NK-92 treated with Interleukin-12 subunit alpha and Interleukin-12 subunit beta, amount 100 ng/mL, for 24 hours (cell line): ENCODE measurements around the gene PIEZO2.

Experiments used
- DNase-seq: peaks from one replicate; lab custom pipeline; 2025; lab: John Stamatoyannopoulos, UW

Gene PIEZO2

GRCh38 chr18:10739152-10739551, 410.2 kb downstream of the PIEZO2 start:
- no peak for DNase-seq

- DNase-seq = no peak
These were observed 412.4 kb downstream of the PIEZO2 start for GRCh38 chr18:10736984-10737383.

DNA sequence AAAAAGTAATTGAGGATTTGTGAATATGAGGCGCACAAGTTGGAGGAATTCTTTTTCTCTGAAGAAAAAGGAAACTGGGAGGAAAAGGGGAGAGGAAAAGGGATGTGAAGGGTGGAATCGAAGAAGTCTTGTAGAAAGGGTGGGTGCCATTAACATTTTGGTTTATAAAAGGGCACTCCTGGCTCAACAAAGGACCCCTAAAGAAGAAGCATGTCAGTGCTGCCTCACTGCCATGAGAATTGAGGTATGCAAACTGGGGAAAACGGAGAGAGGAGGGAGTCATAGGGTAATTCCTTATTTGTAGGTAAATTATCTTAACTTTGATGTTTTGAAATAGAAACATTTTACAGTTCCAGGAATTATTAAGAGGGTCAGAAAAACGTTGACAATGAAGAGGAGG, 416.4 kb downstream of the PIEZO2 start:
- DNase-seq = no peak

DNA sequence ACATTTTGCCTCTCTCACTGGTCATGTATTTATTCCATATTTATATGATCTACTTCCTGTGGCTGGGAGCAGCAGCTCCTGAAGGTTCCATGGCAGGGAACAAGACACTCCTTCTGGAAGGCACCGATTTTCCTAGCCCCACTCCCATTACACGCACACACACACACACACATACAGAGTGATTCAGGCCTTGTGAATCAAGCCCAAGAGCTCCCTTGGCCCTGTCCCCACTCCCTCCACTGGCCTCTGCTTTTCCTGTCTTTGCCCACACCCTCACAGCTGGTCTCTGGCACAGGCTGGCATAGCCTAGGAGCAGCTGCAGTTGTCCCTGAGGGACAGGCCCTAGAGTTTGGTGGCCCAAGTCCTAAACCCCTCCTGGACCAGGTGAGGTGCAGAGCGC, 421.9 kb downstream of the PIEZO2 start:
- no peak for DNase-seq

- DNase-seq = no peak
These were observed 422.9 kb downstream of the PIEZO2 start for GRCh38 chr18:10726198-10727068.

DNA sequence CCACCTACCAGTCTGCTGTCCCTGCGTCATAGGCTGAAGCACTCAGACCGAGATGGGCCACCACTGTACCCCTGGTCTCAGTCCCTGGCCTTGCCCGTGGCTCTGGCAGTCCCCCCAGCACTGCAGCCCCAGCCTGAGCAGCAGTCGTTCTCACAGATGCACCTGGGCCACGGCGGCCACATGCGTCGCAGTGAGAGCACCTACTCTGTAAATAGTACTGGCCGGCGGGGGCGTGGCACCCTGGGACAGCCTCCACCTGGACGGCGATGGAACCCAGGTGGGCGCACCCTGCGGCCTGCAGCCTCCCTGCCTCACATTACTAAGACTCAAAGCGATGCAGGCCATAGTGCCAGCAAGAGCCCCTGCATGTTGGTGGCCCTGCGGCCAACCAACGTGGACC, 424.7 kb downstream of the PIEZO2 start:
- DNase-seq = no peak

GRCh38 chr18:10723496-10723895, 425.9 kb downstream of the PIEZO2 start:
- no peak for DNase-seq

GRCh38 chr18:10718809-10719208, 430.6 kb downstream of the PIEZO2 start:
- DNase-seq = no peak

- DNase-seq = no peak
These were observed 433.6 kb downstream of the PIEZO2 start for GRCh38 chr18:10715791-10716190.

- no peak for DNase-seq
These were observed 436.0 kb downstream of the PIEZO2 start for GRCh38 chr18:10713409-10713808.

GRCh38 chr18:10707294-10707693, 442.1 kb downstream of the PIEZO2 start:
- no peak for DNase-seq

GRCh38 chr18:10705786-10706185, 443.6 kb downstream of the PIEZO2 start:
- DNase-seq = no peak

GRCh38 chr18:10705291-10705690, 444.1 kb downstream of the PIEZO2 start:
- DNase-seq = no peak

GRCh38 chr18:10702206-10702605, 447.2 kb downstream of the PIEZO2 start:
- no peak for DNase-seq

DNA sequence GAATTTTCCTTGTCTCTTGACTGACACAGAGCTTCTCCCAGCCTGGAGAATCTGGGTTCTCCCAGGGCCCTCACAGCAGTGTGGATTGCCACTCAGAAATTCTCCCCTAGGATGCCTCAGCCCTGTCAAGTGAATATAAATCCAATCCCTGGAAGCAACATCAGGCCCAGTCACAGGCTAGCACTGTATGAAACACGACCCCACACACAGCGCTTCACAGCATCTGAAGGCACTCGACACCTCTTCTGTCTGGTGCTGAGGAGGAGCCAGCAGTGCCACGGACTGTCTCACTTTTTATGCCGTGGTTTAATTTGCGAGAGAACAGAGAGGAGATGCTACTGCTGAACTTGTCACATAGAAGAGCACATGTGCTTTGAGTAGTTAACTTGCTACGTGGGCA, 459.0 kb downstream of the PIEZO2 start:
- no peak for DNase-seq

DNA sequence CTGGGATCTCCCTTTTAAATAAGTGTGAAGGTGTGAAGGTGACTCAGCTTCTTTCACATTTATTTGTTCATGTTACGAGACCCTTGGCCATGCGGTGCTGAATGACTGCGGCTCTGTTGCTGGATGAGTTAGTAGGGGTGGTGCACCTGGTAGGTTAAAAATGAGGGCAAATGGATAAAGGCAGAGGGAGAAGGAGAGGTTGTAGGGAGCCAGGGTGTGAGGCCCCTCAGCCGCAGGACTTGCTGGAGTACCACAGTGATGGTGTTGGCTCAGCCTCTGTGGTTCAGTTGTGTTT, 459.4 kb downstream of the PIEZO2 start:
- DNase-seq = no peak

GRCh38 chr18:10689236-10690034, 459.9 kb downstream of the PIEZO2 start:
- DNase-seq = no peak

DNA sequence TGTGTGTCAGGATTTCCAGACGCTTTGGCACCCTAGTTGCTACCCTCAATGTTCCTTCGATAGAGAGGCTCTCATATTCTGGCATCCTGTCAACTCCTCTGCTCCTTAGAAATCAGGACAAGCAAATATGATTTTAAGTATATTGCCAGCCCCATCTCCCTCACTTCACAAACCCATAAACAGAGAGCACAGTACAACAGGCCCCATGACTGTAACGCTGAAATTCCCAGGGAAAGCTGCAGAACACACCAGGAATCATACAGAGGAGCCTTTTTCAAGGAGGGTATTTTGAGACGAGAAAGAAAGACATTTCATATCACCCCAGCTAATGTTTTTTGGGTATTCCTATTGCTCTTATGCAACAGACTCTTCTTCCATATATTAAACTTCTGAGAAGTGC, 460.6 kb downstream of the PIEZO2 start:
- DNase-seq = no peak

DNA sequence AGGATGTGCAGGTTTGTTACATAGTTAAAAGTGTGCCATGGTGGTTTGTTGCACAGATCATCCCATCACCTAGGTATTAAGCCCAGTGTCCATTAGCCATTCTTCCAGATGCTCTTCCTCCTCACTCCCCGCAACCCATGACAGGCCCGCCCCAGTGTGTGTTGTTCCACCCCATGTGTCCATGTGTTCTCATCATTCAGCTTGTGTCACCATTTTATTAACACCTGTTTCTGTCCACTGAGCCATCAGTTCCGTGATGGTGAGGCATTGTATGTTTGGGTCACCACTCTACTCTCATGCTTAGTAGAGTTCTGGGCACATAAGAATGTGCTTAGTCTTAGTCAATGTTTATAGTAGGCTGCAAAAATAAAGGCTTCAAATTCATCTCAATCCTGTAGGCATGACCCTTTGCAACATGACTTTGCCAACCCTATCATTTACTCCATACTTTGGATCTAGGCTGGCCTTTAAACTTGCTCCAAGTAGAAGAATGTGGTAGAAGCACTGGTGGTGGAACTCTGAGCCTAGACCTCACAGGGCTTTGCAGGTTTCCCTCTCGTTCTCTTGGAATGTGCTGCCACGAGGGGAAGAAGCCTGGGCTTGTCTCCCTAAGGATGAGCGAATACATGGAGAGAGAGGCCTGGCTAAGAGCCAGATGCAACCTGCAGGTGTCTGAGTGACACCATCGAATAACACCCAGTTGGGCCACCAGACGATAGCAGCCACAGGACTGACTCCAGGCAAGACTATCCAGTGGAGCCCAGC, 462.0 kb downstream of the PIEZO2 start:
- DNase-seq = no peak

- DNase-seq = no peak
These were observed 463.1 kb downstream of the PIEZO2 start for GRCh38 chr18:10686308-10686707.

- DNase-seq = no peak
These were observed 463.9 kb downstream of the PIEZO2 start for GRCh38 chr18:10685484-10685883.

- no peak for DNase-seq
These were observed 467.0 kb downstream of the PIEZO2 start for GRCh38 chr18:10682368-10682714.
